GM18517 (cell line): Measurements from ENCODE around the gene SPINT4.
"Not testable (repeated sequence)": the region's sequence is repeated elsewhere in the genome, so short reads cannot be mapped to it uniquely, and the experiment has no call there.

Source experiments
- ATAC-seq: cut with Tn5 transposase; IDR thresholded peaks from one replicate; pipeline ENCODE4 v1.9.1; 2021; ENCODE audit warnings: mild to moderate bottlenecking, moderate library complexity; ENCODE audit not compliant: unreplicated experiment

The SPINT4 gene

DNA sequence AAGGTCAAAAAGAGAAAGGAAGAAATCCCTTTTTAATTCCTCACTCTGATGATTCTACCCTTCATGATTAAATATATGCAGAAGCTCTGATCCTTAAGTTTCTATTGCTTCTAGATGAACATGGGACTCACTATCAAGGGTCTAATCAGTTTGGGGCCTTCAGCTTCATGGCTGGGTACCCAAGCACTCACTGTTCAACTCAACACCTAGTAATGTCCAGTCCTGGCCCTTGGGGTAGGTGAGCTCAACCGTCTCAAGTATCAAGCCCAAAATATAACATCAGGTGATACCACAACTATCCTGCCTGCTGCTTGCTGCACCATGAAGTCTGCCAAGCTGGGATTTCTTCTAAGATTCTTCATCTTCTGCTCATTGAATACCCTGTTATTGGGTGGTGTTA lies at the start of gene SPINT4:
Gene SPINT4, plus strand, starts transcription at position 301 of the 400 bp plus-strand sequence. Its CDS starts 21 bp downstream, at position 322.
- ATAC-seq, result no peak

DNA sequence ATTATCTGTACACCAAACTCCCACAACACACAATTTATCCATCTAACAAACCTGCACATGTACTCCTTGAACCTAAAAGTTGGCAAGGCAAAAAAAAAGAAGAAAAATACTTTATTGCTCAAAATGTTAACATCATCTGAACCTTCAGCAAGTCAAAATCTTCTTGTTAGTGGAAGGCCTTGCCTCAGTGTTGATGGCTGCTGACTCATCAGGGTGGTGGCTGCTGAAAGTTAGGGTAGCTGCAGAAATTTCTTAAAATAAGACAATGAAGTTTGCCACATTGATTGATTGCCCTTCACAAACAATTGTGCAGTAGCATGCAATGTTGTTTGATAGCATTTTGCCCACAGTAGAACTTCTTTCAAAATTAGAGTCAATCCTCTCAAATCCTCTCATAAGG lies 49.4 kb upstream of the SPINT4 start:
- ATAC-seq, result no peak

DNA sequence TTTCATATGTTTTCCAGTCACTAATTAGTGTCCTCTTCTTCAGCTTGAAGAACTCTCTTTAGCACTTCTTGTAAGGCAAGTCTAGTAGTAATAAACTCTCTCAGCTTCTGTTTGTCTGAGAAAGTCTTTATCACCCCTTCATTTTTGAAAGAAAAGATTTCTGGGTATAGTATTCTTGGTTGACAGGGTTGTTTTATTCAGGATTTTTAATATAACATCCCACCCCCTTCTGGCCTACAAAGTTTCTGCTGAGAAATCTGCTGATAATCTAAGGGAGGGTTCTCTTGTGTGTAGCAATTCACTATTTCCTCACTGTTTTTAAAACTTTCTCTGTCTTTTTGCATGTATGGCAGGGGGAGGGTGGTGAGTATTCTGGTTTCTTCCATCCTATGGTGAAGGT lies 42.5 kb upstream of the SPINT4 start:
- no peak for ATAC-seq

DNA sequence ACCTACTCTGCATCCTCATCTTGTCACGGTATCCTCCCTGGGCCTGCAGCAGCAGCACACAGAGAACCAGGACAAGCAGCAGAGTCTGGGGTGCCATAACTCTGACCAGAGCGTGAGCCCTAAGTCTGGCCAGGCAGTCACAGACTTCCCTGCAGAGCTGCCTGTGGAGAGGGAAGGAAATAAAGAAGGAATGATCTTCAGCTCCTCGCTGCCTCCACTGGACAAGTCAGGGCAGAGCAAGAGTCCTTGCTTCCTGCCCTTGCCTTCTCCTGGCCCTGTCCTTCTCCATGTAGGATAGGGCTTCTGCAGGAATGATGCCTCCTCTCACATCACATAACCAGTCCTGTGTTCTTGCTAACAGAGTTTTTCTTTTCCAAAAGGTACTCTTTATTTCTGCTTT lies 36.3 kb upstream of the SPINT4 start:
- no peak for ATAC-seq

DNA sequence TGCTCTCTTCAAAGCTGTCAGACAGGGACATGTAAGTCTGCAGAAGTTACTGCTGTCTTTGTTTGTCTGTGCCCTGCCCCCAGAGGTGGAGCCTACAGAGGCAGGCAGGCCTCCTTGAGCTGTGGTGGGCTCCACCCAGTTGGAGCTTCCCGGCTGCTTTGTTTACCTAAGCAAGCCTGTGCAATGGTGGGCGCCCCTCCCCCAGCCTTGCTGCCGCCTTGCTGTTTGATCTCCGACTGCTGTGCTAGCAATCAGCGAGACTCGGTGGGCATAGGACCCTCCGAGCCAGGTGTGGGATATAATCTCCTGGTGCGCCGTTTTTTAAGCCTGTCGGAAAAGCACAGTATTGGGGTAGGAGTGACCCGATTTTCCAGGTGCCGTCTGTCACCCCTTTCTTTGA lies 28.8 kb upstream of the SPINT4 start:
- not testable (repeated sequence) for ATAC-seq

DNA sequence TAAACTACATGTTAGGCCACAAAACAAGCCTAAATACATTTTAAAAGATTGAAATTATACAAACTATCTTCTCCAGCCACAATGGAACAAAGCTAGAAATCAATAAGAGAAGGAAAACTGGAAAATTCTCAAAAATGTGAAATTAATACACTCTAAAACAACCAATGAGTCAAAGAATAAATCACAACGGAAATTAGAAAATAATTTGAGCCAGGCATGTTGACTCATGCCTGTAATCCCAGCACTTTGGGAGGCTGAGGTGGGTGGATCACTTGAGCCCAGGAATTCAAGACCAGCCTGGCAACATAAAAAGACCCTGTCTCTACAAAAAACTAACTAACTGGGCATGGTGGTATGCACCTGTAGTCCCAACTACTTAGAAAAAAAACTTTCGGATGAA lies 26.7 kb upstream of the SPINT4 start:
- ATAC-seq, result no peak

DNA sequence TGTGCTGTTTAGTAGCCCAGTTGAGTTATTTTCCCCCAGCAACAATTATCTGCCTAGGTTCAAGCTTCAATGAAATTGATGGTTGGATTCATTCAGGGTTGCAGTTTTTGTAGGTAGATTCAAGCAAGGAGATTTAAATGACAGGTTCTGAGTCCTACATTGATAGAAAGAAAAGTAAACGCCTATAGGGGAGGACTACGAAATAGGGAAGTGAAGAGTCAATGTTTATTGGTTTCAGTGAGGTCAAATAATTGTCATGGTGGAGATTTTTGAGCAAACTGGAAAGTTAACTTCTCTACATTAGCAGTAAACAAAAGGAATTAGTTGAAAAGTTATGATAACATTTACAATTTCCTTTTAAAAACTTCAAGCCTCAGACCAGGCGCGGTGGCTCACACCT lies 21.0 kb upstream of the SPINT4 start:
- no peak for ATAC-seq

DNA sequence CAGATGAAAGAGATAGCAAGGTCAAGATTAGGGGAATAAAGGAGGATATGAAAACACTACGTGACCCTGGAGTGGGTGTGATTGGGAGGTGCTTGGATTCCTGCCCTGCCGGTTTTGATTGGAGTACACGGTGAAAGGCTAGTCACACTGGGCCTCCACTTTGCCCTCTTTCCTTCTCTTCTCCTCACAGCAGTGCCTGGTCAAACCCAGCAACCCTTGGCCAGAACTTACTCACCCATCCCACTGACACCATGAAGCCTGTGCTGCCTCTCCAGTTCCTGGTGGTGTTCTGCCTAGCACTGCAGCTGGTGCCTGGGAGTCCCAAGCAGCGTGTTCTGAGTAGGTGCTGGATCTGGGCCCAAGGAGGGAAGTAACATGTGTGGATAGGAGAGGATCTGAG lies 20.3 kb upstream of the SPINT4 start, which contains the start of gene WFDC13:
Gene WFDC13, plus strand, starts transcription at position 166 of the 400 bp plus-strand sequence. Its CDS starts 86 bp downstream, at position 252.
- no peak for ATAC-seq

DNA sequence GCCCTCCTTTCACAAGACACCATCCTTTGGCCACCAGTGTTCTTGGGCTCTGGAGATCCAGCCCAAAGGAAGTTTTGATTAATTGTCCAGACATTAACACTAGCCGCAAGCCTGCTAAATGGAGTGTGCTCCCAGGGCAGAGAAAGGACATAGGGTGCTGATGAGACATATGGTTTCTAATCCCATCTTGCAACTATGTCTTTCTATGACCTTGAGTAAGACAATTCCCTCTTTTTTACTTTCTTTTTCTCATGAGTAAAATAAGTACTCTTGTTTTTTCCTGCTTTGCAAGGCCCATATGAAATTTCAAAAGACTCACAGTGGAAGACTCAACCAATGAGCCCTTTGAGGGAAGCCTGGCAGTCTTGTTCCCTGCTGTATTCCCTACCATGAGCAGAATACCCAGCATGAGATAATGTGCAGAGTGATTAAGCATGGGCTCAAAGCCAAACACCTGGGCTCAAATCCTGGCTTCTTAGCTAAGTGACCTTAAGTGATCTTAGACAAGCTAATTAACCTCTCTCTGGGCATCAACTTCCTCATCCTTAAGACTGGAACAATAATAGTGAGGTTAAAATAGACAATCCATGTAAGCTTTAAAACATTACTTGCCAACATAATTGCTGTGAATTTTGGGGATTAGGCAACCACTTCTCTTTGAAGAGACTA lies 17.0 kb upstream of the SPINT4 start, which contains the start of gene WFDC10B:
Gene WFDC10B, minus strand, starts transcription at position 51 of the 669 bp plus-strand sequence. CDS start 19,027 bp downstream, outside the sequence.
- no peak for ATAC-seq

DNA sequence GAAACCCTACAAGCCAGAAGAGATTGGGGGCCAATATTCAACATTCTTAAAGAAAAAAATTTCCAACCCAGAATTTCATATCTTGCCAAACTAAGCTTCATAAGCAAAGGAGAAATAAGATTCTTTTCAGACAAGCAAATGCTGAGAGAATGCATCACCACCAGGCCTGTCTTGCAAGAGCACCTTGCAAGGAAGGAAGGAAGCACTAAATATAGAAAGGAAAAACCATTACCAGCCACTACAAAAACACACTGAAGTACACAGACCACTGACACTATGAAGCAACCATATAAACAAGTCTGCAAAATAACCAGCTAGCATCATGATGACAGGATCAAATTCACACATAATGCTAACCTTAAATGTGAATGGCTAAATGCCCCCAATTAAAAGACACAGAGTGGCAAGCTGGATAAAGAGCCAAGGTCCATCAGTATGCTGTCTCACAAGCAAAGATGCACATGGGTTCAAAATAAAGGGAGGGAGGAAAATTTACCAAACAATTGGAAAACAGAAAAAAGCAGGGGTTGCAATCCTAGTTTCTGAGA lies 5.9 kb upstream of the SPINT4 start:
- ATAC-seq, result not testable (repeated sequence)

DNA sequence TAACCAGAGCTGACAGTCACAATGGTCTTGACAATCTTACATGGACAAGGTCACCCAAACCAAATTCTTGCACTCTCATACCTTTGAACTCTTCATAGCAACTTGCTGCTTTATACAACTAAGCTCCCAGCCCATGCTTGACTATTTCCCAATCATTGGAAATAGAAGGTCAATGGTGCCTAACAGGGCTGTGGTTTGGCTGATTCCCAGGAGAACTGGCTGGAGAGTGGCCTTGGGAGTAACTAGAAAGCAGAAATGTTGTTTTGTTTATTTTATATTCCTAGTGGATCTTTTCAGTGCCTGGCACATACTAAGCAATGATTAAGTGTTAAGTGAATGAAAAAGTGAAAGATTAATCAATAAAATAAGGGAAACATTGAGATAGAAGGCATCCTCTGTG lies 3.0 kb downstream of the SPINT4 start:
- ATAC-seq, result no peak

DNA sequence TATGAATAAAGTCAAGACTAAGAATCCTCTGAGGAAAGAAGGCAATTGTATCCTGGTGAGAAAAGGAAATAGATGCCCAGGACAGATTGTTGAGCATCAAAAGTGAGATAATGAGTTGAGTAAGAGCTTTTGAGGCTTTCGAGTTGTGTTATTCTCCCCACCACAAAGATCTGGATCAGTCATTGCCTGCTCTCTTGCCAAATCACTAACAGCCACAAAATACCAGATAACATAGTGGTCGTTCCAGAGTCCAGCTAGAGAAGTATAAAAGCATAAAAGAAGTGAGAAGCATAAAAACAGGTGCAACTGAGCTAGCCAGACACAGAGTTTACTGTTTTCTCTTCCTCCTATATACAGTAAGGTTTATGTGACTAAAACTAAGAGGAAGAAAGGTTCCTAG lies 4.9 kb downstream of the SPINT4 start:
- ATAC-seq, result no peak

DNA sequence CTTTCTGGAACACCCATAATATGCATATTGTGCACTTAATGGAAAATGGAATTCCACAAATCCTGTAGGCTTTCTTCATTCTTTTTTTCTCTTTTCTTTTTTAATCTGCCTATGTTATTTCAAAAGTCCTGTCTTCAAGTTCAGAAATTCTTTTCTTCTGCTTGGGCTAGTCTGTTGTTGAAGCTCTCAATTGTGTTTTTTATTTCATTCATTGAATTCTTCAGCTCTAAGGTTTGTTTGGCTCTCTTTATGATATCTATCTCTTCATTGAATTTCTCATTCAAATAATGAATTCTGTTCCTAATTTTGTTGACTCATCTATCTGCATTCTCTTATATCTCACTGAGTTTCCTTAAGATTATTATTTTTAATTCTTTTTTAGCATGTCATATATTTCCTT lies 10.1 kb downstream of the SPINT4 start:
- no peak for ATAC-seq

DNA sequence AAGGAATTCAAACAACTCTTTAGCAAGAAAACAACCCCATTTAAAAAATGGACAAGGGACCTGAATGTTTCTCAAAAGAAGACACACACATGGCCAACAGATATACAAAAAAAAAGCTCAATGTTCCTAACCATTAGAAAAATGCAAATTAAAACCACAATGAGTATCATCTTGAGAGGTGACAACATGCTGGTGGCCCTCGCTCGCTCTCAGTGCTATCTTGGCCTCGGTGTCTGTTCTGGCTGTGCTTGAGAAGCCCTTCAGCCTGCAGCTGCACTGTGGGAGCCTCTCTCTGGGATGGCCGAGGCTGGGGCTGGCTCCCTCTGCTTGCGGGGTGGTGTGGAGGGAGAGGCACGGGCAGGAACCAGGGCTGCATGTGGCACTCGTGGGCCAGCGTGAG lies 13.4 kb downstream of the SPINT4 start:
- ATAC-seq, result no peak

DNA sequence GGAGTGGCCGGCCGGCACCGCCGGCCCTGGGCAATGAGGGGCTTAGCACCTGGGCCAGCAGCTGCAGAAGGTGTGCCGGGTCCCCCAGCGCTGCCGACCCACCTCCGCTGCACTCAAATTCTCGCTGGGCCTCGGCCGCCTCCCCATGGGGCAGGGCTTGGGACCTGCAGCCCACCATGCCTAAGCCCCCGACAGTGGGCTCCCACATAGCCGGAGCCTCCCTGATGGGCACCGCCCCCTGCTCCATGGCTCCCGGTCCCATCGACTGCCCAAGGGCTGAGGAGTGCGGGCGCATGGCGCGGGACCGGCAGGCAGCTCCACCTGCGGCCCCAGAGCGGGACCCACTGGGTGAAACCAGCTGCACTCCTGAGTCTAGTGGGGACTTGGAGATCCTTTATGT lies 13.8 kb downstream of the SPINT4 start:
- ATAC-seq, result no peak

DNA sequence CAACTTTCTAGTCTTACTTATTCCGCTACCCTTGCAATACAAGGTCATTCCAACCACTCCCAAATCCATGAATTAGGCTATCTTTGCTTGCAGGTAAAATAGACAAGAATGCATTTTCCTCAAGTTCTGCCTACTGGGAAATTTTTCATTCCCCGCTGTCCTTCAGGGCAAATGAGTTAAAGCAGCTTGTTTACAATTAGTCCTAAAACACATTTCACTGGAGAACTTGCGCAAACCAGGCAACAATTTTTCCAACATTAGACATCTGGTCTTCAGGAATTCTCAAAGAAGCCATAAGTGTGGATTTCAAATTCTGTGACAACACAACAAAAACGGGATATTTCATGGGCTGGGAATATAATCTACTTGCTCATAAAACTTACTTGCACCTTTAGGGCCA lies 20.4 kb downstream of the SPINT4 start:
- no peak for ATAC-seq

DNA sequence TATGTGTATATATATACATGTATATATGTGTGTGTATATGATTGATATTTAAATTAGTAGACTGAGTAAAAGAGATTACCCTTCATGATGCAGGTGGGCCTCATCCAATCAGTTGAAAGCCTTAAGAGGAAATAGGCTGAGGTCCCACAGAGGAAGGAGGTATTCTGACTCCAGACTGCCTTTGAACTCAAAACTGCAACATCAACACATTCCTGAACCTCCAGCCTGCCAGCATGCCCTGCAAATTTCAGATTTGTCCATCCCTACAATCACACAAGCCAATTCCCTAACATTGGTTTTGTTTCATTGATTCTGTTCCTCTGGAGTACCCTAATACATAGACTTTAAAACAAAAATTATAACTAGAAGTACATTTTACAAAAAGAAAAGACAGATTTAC lies 22.9 kb downstream of the SPINT4 start:
- no peak for ATAC-seq

DNA sequence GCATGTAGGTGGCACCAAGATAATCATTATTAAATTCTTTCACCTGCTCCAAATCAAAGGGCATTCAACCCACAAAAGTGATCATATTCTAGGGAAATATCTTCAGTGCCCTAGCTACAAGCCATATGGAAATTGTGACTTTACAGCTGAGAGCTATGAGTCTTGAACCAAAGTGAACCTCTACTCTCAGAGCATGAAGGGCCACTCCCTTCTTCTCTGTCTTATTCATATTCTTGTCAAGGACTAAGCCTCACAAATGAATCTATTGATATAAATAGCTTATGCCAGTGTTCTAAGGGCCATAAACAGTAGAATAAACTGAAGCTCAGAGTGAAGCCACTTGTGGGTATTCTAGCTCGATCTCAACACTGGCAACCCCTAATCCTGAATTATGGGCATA lies 29.6 kb downstream of the SPINT4 start:
- ATAC-seq, result no peak

DNA sequence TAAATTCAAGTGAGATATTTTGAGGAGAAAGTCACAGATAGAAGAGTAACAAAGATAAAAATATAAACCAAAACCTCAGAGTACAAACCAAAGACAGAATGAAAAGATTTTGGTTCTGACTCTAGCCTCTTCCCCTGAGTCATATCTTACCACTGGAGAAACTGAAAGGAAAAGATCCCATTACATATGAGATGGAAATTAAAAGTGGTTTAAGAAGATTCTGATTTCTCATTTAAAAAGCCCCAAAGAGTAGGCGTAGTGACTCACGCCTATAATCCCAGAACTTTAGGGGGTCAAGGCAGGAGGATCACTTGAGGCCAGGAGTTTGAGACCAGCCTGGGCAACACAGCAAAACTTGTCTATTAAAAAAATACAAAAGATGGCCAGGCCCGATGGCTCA lies 30.6 kb downstream of the SPINT4 start:
- no peak for ATAC-seq

DNA sequence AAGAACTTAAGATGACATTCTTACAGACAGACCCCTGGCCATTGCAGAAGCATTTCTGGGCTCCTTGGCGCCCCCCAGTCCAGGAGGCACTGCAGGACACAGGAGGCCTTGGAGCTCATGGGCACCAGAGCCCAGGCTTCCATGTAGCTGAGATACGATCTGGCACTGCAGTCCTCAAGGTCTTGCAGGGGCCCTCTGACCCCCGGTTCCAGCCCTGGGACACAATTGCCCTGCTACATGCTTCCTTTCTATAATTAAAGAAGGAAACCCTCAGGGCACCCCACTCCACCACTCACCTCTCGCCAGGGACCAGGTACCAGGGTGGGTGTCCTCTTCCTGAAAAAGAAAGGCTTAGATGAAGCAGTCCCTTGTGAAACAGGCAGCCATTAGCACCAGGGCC lies 35.9 kb downstream of the SPINT4 start:
- ATAC-seq, result no peak

DNA sequence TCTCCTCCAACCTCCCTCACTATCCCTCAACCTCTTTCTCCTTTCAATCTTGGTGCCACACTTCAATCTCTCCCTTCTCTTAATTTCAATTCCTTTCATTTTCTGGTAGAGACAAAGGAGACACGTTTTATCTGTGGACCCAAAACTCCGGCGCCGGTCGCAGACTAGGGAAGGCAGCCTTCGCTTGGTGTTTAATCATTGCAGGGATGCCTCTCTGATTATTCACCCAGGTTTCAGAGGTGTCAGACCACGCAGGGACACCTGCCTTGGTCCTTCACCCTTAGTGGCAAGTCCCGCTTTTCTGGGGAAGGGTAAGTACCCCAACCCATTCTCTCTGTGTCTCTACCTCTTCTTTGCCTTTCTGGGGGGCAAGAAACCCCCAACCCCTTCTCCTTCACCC lies 37.8 kb downstream of the SPINT4 start:
- not testable (repeated sequence) for ATAC-seq

DNA sequence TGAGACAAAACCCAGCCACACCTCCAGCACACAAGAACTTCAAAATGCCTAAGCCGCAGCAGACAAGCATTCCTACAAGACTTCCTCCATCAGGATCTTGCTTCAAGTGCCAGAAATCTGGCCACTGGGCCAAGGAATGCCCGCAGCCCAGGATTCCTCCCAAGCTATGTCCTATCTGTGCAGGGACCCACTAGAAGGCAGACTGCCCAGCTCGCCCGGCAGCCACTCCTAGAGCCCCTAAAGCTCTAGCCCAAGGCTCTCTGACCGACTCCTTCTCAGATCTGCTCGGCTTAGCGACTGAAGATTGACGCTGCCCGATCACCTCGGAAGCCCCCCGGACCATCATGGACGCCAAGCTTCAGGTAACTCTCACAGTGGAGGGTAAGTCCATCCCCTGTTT lies 39.8 kb downstream of the SPINT4 start:
- ATAC-seq, result not testable (repeated sequence)
